H1 (cell line): ENCODE data around the gene SLC7A6OS. TPM values are rescaled to one million over a fixed set of nuclear protein-coding genes. Genes with fewer than 3 reads are reported as not detected.

Experiments
- HDAC2 ChIP-seq, 2 experiments: fragments of 300-600 bp in 1 of 2; sonication (generic) in 1 of 2; IDR thresholded peaks; 2 replicates each; pipeline ENCODE4 v1.6.1; 2011 to 2012; ENCODE audit warnings: low read depth in 2 of 2, low read length in 2 of 2, mild to moderate bottlenecking in 2 of 2, moderate library complexity in 2 of 2, borderline replicate concordance in 1 of 2, inconsistent platforms in 1 of 2
- polyA plus RNA-seq, 7 experiments: library from polyadenylated mRNA; depleted of rRNA in 3 of 7; stranded (reverse) in 5 of 7; unstranded in 2 of 7; fragments of >200 nt in 5 of 7; fragments of 200-250 nt in 2 of 7; gene quantifications; 1 replicate in 5 of 7; 2 replicates in 1 of 7; 4 replicates in 1 of 7; pipeline versions ENCODE4 v1.2.1 to v1.2.3, GENCODE V29; 2011 to 2013; ENCODE audit warnings: missing spikeins in 2 of 7, mixed read lengths in 2 of 7
- total RNA-seq: library from RNA; stranded (reverse); fragmentation: NEBNext Ultra II Directional; extraction: Animal tissue kit (Norgen Biotek cat#: 25700); gene quantifications from 2 replicates; pipeline ENCODE4 v1.2.1, GENCODE V29; 2021

The SLC7A6OS gene
- total and polyA plus RNA-seq, 2 of the 8 experiments (the other 6 are each of a cell fraction or from before 2014, with no cell fraction given), result 7.3 to 21.3 TPM

- TF ChIP-seq HDAC2 (IDR thresholded peaks at IDR 0.05; ENCODE audit: borderline replicate concordance in 1 of 2, low read depth in 2 of 2, low read length in 2 of 2), result no peak
- TF ChIP-seq, all 59 proteins: peak for 0
Observed at GRCh38 chr16:68252383-68252782, 58.4 kb downstream of the SLC7A6OS start (continued).
